Parathyroid adenoma (tissue), 2 donors: Measurements from ENCODE around the gene CCR2.

ENCODE experiments used
- H2AFZ ChIP-seq: fragments of 300-600 bp; sonication (generic); one replicate; pipeline ENCODE4 v1.7.0; 2017; ENCODE audit warnings: antibody characterized with exemption, mild to moderate bottlenecking
- H3K27ac ChIP-seq: fragments of 300-600 bp; sonication (generic); one replicate; pipeline ENCODE4 v1.7.0; 2017
- H3K27me3 ChIP-seq: fragments of 300-600 bp; sonication (generic); one replicate; pipeline ENCODE4 v1.7.0; 2017; ENCODE audit warnings: low read length; ENCODE audit not compliant: control insufficient read depth, insufficient read depth
- H3K36me3 ChIP-seq: fragments of 300-600 bp; sonication (generic); one replicate; pipeline ENCODE4 v1.7.0; 2017; ENCODE audit warnings: low read length; ENCODE audit not compliant: control insufficient read depth, insufficient read depth
- H3K4me1 ChIP-seq: fragments of 300-600 bp; sonication (generic); one replicate; pipeline ENCODE4 v1.7.0; 2017; ENCODE audit warnings: control low read depth
- H3K4me2 ChIP-seq: fragments of 300-600 bp; sonication (generic); one replicate; pipeline ENCODE4 v1.7.0; 2017; ENCODE audit warnings: low read length
- H3K4me3 ChIP-seq: fragments of 300-600 bp; sonication (generic); one replicate; pipeline ENCODE4 v1.7.0; 2017; ENCODE audit warnings: low read depth, low read length
- H3K79me2 ChIP-seq: fragments of 300-600 bp; sonication (generic); one replicate; pipeline ENCODE4 v1.7.0; 2017; ENCODE audit warnings: control low read depth
- H3K9ac ChIP-seq: fragments of 300-600 bp; sonication (generic); one replicate; pipeline ENCODE4 v1.7.0; 2017; ENCODE audit warnings: mild to moderate bottlenecking
- H3K9me3 ChIP-seq: fragments of 300-600 bp; sonication (generic); one replicate; pipeline ENCODE4 v1.7.0; 2017; ENCODE audit warnings: low read length; ENCODE audit not compliant: control insufficient read depth
- CTCF ChIP-seq: fragments of 300-600 bp; sonication (generic); IDR thresholded peaks from one replicate; pipeline ENCODE4 v1.7.0; 2017; ENCODE audit warnings: antibody characterized with exemption, mild to moderate bottlenecking
- donor health status: primary hyperparathyroidism.

The CCR2 gene

DNA sequence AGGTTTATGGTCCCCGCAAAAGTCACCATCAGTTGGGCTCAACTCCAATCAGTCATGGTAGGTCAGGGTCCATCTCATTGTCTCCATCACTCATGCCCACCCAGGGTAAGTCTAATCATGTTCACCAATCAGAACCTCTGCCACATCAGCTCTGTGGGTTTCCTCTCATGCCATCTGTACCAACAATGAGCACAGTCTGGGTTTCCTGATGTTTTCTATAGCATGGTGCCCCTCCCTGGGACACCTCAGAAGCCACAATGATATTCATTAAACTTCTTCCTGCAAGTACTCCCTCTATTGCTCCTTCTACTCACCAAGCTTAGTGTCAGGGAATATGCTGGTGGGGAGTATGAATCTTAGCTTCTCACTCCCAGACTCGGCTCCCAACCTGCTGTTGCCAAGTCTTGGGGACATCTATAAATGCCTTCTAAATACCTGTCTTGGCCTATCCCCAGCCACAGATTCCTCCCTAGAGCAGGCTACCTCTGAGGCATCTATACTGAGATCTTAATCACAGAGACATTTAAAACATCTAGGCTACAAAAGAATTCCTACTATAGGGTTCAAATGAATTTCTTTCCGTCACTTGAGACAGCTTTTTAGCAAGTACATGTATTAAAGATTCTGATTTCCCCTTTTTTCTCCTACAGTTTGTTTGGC lies 5.0 kb upstream of the CCR2 start:
- Histone ChIP-seq H3K4me3 (no peak overlapping the region), H3K36me3 (no peaks in the 10 kb centered on the region), H3K27me3 (no peaks in the 10 kb centered on the region), H2AFZ (no peak overlapping the region), H3K27ac (no peak overlapping the region), H3K9me3 (no peaks in the 10 kb centered on the region), H3K4me1 (no peaks in the 10 kb centered on the region), H3K4me2 (no peak overlapping the region), H3K79me2 (no peaks in the 10 kb centered on the region), H3K9ac (no peak overlapping the region)
- TF ChIP-seq CTCF: no peak

DNA sequence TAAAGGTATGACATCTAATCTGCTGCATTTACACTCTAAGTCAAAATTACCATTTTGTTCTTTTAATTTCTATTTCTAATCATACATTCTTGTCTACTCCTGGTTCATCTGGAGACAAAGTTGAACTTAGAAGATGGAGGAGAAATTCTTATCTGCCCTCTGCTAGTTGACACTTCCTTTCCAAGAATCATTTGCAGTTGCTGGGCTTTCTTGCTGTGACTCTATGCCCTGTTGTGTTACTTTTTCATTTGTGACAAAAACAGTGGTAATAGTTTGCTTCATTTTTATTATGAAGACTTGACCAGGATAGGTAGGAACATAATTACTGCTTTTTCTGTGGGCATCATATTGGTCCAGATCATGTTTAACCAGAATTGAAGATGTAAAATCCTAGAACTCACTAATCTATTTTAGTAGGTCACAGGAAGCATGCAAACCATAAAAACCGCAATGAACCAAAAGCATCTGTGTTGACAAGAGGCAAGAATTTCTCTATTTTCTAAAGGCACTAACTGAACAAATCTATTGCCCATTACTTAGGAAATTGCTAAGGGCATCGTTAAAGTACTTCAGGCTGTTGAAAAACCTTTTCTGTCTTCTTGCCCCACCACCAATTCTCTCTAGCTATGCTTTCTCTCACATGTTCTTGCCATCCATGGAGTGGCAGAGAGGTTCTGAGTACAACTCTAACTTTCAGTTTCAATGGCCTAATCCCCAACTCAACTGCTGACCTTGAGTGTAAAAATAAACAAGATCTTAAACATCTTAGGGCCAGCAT lies 4.2 kb upstream of the CCR2 start:
- Histone ChIP-seq H3K27me3 (no peaks in the 10 kb centered on the region), H3K4me2 (no peak overlapping the region), H3K79me2 (no peaks in the 10 kb centered on the region), H2AFZ (no peak overlapping the region), H3K9me3 (no peaks in the 10 kb centered on the region), H3K4me1 (no peaks in the 10 kb centered on the region), H3K27ac (no peak overlapping the region), H3K36me3 (no peaks in the 10 kb centered on the region), H3K4me3 (no peak overlapping the region), H3K9ac (no peak overlapping the region)
- TF ChIP-seq CTCF: no peak

DNA sequence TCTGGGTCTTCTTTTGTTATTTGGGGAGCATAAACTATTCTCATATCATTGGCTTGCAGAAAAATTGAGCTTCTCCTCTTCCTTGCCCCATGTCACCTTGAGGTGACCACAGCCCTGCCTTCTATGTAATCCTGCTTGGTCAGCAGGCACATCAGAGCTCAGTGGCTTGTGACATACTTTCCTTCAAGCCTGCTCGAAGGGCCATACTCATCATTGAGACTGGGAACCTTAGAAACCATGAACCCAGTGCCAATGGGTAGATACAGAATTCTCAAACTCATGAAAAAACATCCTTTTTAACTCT lies 3.7 kb upstream of the CCR2 start:
- H2AFZ ChIP-seq: no peak overlapping the region
- H3K9me3 ChIP-seq: no peaks in the 10 kb centered on the region
- no peaks in the 10 kb centered on the region for H3K36me3 ChIP-seq
- no peak overlapping the region for H3K4me3 ChIP-seq
- H3K27me3 ChIP-seq: no peaks in the 10 kb centered on the region
- H3K79me2 ChIP-seq: no peaks in the 10 kb centered on the region
- TF ChIP-seq CTCF: no peak
- no peak overlapping the region for H3K4me2 ChIP-seq
- no peak overlapping the region for H3K9ac ChIP-seq
- H3K4me1 ChIP-seq: no peaks in the 10 kb centered on the region
- H3K27ac ChIP-seq: no peak overlapping the region

- no peaks in the 10 kb centered on the region for H3K9me3 ChIP-seq
- H3K9ac ChIP-seq: no peak overlapping the region
- no peaks in the 10 kb centered on the region for H3K4me1 ChIP-seq
- no peak overlapping the region for H2AFZ ChIP-seq
- TF ChIP-seq CTCF: no peak
- no peaks in the 10 kb centered on the region for H3K27me3 ChIP-seq
- no peak overlapping the region for H3K27ac ChIP-seq
- no peak overlapping the region for H3K4me3 ChIP-seq
- no peaks in the 10 kb centered on the region for H3K79me2 ChIP-seq
- no peaks in the 10 kb centered on the region for H3K36me3 ChIP-seq
- no peak overlapping the region for H3K4me2 ChIP-seq
Measured at GRCh38 chr3:46351646-46352045, 2.3 kb upstream of the CCR2 start.

DNA sequence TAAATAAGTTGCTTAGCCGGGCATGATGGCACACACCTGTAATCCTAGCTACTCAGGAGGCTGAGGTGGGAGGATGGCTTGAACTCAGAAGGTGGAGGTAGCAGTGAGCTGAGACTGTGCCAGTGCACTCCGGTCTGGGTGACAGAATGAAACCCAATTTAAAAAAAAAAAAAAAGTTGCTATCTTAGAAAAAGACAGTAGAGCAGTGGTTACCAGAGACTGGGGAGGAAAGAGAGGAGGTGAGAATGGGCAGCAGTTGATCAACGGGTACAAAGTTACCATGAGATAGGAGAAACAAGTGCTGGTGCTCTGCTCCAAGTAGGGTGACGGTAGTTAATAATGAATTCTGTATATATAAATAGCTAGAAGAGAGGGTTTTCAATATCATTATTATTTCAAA lies 821 bp upstream of the CCR2 start:
- H3K9ac ChIP-seq: no peak overlapping the region
- H3K36me3 ChIP-seq: no peaks in the 10 kb centered on the region
- H3K27me3 ChIP-seq: no peaks in the 10 kb centered on the region

More for the DNA sequence above, 821 bp upstream of the CCR2 start:
- Histone ChIP-seq H3K9me3 (no peaks in the 10 kb centered on the region), H3K27ac (no peak overlapping the region), H3K4me1 (no peaks in the 10 kb centered on the region), H3K79me2 (no peaks in the 10 kb centered on the region), H2AFZ (no peak overlapping the region), H3K4me2 (no peak overlapping the region), H3K4me3 (no peak overlapping the region)
- TF ChIP-seq CTCF: no peak
